Measurements from ENCODE around the gene CBFA2T2.
"Not testable (repeated sequence)": the region's sequence is repeated elsewhere in the genome, so short reads cannot be mapped to it uniquely, and the experiment has no call there.

Gene CBFA2T2

DNA sequence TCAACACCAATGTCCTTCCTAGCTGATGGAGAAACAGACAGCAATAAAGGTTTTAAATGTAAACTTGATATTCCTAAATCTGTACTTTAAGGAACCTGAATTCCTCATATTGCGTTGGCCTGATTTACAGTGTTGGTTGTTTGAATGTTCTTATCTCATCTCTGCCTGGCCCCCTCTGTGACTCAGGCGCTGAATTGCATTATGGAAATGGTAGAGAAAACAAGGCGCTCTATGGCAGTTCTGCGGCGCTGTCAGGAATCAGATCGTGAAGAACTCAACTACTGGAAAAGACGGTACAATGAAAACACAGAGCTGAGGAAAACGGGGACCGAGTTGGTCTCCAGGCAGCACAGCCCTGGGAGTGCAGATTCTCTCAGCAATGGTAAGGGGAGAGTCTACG is 139.6 kb downstream of the CBFA2T2 start:
- DNase-seq (ENCODE audit: low read depth) = no peak

GRCh38 chr20:33629979-33630378 is 140.1 kb downstream of the CBFA2T2 start:
- H3K4me3 ChIP-seq (ENCODE audit: low read length) = no peak overlapping the region
- TF ChIP-seq, protein P1, sequence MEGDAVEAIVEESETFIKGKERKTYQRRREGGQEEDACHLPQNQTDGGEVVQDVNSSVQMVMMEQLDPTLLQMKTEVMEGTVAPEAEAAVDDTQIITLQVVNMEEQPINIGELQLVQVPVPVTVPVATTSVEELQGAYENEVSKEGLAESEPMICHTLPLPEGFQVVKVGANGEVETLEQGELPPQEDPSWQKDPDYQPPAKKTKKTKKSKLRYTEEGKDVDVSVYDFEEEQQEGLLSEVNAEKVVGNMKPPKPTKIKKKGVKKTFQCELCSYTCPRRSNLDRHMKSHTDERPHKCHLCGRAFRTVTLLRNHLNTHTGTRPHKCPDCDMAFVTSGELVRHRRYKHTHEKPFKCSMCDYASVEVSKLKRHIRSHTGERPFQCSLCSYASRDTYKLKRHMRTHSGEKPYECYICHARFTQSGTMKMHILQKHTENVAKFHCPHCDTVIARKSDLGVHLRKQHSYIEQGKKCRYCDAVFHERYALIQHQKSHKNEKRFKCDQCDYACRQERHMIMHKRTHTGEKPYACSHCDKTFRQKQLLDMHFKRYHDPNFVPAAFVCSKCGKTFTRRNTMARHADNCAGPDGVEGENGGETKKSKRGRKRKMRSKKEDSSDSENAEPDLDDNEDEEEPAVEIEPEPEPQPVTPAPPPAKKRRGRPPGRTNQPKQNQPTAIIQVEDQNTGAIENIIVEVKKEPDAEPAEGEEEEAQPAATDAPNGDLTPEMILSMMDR (conservative IDR thresholded peaks at IDR 0.05; ENCODE audit: low read depth, low read length) = no peak
- no peak for DNase-seq (ENCODE audit: low read depth)

More for the DNA sequence above, 139.6 kb downstream of the CBFA2T2 start:
- TF ChIP-seq, protein P1 (conservative IDR thresholded peaks at IDR 0.05; ENCODE audit: low read depth, low read length) = no peak
- no peak overlapping the region for H3K4me3 ChIP-seq (ENCODE audit: low read length)

DNA sequence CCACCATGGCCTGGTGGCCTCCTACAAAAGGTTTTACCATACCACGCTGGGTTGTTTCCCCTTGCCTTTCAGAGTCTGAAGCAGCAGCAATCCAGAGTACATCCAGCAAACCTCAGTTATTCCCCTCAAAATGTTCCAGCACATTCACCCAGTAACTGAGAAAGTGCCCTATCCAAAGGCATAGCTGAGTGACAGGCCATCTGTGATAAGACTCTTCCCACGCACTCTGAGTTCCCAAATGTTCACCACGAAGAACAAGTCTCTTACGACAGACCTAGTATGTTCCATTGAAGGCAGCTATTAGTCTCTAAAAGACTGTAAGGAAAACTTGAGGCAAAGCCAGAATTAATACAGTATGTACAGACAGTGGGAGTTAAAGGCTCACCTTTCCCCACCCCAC is 140.6 kb downstream of the CBFA2T2 start:
- no peak for DNase-seq (ENCODE audit: low read depth)
- TF ChIP-seq, protein P1 (conservative IDR thresholded peaks at IDR 0.05; ENCODE audit: low read depth, low read length) = no peak
- no peak overlapping the region for H3K4me3 ChIP-seq (ENCODE audit: low read length)

- not testable (repeated sequence) for H3K4me3 ChIP-seq (ENCODE audit: low read length)
These were observed 142.0 kb downstream of the CBFA2T2 start for GRCh38 chr20:33631910-33632309.

GRCh38 chr20:33635341-33635740 is 145.4 kb downstream of the CBFA2T2 start:
- no peak overlapping the region for H3K4me3 ChIP-seq (ENCODE audit: low read length)
- DNase-seq (ENCODE audit: low read depth) = no peak
- TF ChIP-seq, protein P1 (conservative IDR thresholded peaks at IDR 0.05; ENCODE audit: low read depth, low read length) = no peak

More at GRCh38 chr20:33631910-33632309, 142.0 kb downstream of the CBFA2T2 start:
- not testable (repeated sequence) for DNase-seq (ENCODE audit: low read depth)

- TF ChIP-seq, protein P1 (conservative IDR thresholded peaks at IDR 0.05; ENCODE audit: low read depth, low read length) = no peak
- no peak overlapping the region for H3K4me3 ChIP-seq (ENCODE audit: low read length)
- DNase-seq (ENCODE audit: low read depth) = no peak
These were observed 146.9 kb downstream of the CBFA2T2 start for GRCh38 chr20:33636776-33637175.

DNA sequence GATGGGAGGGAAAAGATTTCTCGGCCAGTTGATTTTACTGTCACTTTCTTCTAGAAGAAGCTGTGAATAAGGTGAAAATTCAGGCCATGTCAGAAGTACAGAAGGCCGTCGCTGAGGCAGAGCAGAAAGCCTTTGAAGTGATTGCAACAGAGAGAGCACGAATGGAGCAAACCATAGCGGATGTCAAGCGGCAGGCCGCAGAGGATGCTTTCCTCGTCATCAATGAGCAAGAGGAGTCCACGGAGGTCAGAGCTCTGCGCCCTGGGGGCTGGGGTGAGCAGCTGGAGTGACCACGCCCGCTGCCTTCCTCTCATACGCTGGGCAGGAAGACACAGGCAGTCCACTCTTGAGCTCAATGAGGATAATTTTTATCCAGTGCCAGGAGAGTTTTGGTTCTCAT is 150.4 kb downstream of the CBFA2T2 start:
- no peak for DNase-seq (ENCODE audit: low read depth)
- no peak overlapping the region for H3K4me3 ChIP-seq (ENCODE audit: low read length)
- TF ChIP-seq, protein P1 (conservative IDR thresholded peaks at IDR 0.05; ENCODE audit: low read depth, low read length) = no peak

Measured in retinal pigment epithelial cell (primary cell).